SIG-M5 treated with dmso at 0.1 percent for 504 hours (cell line): Measurements from ENCODE around the gene COQ8A.

ENCODE experiments used
- DNase-seq: peaks from one replicate; lab custom pipeline; 2025; ENCODE audit not compliant: unreplicated experiment; lab: John Stamatoyannopoulos, UW

COQ8A gene

GRCh38 chr1:226972931-226973330, 32.8 kb downstream of the COQ8A start:
- no peak for DNase-seq

GRCh38 chr1:226973371-226973897, 33.3 kb downstream of the COQ8A start:
- DNase-seq, result no peak

- no peak for DNase-seq
Observed at GRCh38 chr1:226973898-226974543, 33.9 kb downstream of the COQ8A start.

- DNase-seq, result no peak
Observed at GRCh38 chr1:226974544-226975258, 34.6 kb downstream of the COQ8A start.

GRCh38 chr1:226975259-226976250, 35.5 kb downstream of the COQ8A start:
- DNase-seq, result no peak

- DNase-seq, result no peak
Observed at GRCh38 chr1:226976276-226976977, 36.3 kb downstream of the COQ8A start.

GRCh38 chr1:226976978-226977642, 37.0 kb downstream of the COQ8A start:
- no peak for DNase-seq

GRCh38 chr1:226977643-226978431, 37.7 kb downstream of the COQ8A start:
- DNase-seq, result no peak

- no peak for DNase-seq
Observed at GRCh38 chr1:226978432-226979114, 38.5 kb downstream of the COQ8A start.

- DNase-seq, result no peak
Observed at GRCh38 chr1:226979115-226979516, 39.0 kb downstream of the COQ8A start.

- DNase-seq, result no peak
Observed at GRCh38 chr1:226979517-226980121, 39.5 kb downstream of the COQ8A start.

GRCh38 chr1:226980122-226980560, 40.0 kb downstream of the COQ8A start:
- no peak for DNase-seq

- DNase-seq, result no peak
Observed at GRCh38 chr1:226980565-226981385, 40.7 kb downstream of the COQ8A start.

GRCh38 chr1:226981386-226981817, 41.3 kb downstream of the COQ8A start:
- no peak for DNase-seq

GRCh38 chr1:226981838-226982237, 41.7 kb downstream of the COQ8A start:
- no peak for DNase-seq

- no peak for DNase-seq
Observed at GRCh38 chr1:226982451-226983177, 42.5 kb downstream of the COQ8A start.
